Erythroblast (primary cell): ENCODE measurements around the gene MBD4.

ENCODE experiments used
- GATA1 ChIP-seq: IDR thresholded peaks from 2 replicates; pipeline ENCODE4 v1.6.1; 2011; ENCODE audit warnings: low read depth, mild to moderate bottlenecking, control low read depth, low read length, moderate library complexity
- POLR2A ChIP-seq: IDR thresholded peaks from 2 replicates; pipeline ENCODE4 v1.6.1; 2011; ENCODE audit warnings: mild to moderate bottlenecking, low read length

DNA sequence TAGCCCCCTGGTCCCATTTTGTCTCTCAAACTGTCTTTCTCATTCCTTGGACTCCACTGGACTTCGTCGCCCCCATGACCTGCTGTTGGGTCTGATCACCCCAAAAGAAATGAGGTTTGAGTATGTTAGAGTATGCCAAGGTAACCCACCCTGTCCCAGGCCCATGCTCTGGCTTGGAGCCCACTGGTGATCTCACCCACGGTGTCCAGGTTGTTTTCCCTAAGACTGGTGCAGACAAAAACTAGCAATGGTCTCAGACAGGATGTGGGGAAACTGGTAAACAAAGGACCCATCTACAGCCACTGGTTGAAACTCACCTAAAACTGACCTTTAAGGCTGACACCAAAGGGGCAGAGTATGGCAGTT, 50.2 kb downstream of the MBD4 start:
- TF ChIP-seq POLR2A, result no peak
- no peak for TF ChIP-seq GATA1
